Activated CD4-positive, alpha-beta T cell treated with anti-CD3 and anti-CD28 coated beads for 24 hours (primary cell): ENCODE results near the gene CNOT2.

ENCODE experiments used
- DNase-seq, 2 donors: peaks; one replicate each; pipeline ENCODE4 v3.0.0-alpha.2; 2020; ENCODE audit warnings: low read depth in 2 of 2

CNOT2 gene

GRCh38 chr12:70242695-70243509 lies at the start of gene CNOT2:
Gene CNOT2 (plus strand): TSS chr12:70243433. CDS start chr12:70278227, 34,794 bp downstream.
- DNase-seq, result peak; percentile 85 to 86

DNA sequence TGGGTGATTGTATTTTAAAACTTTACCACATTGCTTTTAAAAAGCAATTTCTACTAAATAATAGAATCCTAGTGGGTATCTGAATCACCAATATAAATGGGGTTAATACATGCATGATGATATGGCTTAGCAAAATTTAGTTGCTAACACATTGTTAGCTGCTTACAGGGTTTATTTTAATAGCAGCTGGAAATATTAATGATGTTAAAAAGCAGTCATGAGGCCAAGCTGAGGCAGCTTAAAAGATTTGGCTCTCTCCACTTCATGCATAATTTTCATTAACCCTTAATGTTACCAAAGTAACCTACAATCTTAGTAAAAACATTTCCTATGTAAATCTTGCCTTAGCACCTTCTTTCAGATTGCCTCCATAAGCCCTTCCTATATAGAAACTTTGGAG lies 49.2 kb upstream of the CNOT2 start:
- no peak for DNase-seq

GRCh38 chr12:70196811-70197281 lies 46.4 kb upstream of the CNOT2 start:
- no peak for DNase-seq

GRCh38 chr12:70197345-70197744 lies 45.9 kb upstream of the CNOT2 start:
- DNase-seq, result no peak

DNA sequence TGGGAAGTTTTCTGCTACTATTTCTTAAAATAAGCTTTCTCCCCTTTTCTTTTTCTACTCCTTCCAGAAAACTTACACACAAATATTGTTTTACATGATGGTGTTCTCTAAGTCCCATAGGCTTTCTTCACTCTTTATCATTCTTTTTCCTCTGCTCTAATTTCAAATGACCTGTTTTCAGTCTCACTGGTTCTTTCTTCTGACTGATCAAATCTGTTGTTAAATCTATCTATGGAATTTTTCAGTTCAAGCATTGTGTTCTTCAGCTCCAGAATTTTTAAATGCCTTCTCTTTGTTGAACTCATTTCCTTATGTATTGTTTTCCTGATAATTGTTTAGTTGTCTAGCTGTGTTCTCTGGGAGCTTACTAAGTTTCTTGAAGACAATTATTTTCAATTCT lies 29.5 kb upstream of the CNOT2 start:
- DNase-seq, result no peak

- no peak for DNase-seq
These were observed 28.1 kb upstream of the CNOT2 start for GRCh38 chr12:70214972-70215617.

DNA sequence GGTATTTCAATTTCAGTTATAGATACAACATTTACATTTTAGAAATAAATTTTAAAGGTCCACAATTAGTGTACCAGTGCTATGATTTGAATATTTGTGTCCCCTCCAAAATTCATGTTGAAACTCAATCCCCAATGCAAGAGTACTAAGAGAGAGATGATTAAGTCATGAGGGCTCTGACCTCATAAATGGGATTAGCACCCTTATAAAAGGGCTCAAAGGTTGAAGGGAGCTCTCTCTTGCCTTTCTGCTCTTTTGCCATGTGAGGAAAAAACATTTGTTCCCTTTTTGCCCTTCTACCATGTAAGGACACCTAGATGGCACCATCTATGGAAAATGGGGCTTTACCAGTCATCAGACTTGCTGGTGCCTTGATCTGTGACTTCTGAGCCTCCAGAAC lies 25.8 kb upstream of the CNOT2 start:
- DNase-seq, result no peak

DNA sequence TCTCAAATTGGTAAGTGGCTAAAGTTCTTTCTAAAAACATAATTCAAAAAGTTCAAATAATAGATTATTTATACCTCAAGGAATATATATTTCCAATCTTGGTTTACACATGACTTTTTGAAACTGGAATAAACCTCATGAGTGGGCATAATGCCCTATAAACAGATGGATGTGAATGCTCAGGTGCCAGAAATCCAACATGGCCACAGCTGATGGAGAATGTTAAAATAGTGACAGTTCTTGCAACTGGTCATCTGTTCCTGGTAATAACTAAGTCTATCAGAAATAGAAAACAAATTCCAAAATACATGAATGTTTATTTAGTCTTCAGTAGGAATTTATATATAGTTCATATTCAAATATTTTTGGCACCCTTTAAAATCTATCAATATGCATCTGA lies 21.6 kb upstream of the CNOT2 start:
- no peak for DNase-seq

- DNase-seq, result no peak
These were observed 15.3 kb upstream of the CNOT2 start for GRCh38 chr12:70227911-70228310.

DNA sequence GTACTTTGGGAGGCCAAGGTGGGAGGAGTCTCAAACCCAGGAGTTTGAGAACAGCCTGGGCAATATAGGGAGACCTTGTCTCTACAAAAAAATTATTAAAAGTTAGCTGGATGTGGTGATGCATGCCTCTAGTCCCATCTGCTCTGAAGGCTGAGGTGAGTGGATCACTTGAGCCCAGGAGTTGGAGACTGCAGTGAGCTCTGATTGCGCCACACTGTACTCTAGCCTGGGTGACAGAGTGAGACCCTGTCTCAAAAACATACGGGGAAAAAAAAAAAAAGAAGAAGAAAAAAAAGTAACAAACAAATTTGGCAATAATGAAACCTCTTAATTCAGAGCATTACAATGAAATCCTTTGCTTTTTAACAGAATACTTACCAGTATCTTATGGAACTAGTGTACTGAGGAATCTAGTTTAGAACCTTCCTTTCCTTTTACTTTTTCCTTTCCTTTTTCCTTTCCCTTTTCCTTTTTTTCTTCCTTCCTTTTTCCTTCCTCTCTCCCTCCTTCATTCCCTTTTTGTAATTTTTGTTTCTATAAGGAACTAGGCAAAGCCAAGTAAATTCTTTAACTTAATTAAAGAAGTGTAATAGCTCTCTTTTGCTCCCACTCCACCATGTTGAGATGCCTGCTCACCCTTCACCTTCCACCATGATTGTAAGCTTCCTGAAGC lies 12.2 kb upstream of the CNOT2 start:
- DNase-seq, result no peak

- DNase-seq, result no peak
These were observed 6.2 kb upstream of the CNOT2 start for GRCh38 chr12:70236990-70237389.

- DNase-seq, result no peak
These were observed 2.6 kb upstream of the CNOT2 start for GRCh38 chr12:70240673-70241072.

DNA sequence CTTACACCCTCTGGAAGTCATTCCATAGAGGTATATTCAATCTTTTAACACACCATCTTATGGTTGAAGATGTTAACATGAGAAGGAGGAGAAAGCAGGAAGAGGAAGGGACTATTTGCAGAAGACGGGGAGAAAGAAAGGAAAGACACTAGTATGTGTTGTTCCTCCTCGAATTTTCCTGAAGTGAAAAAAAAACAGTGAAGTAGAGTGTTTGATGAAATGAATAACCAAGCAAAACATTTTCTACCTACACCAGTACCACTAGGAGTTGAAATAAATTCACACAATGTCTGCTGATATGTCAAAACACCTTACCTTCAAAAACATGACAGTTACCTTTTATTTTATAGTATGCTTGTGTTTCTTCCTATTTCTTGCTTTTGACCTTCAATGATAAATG lies 1.4 kb upstream of the CNOT2 start:
- no peak for DNase-seq

DNA sequence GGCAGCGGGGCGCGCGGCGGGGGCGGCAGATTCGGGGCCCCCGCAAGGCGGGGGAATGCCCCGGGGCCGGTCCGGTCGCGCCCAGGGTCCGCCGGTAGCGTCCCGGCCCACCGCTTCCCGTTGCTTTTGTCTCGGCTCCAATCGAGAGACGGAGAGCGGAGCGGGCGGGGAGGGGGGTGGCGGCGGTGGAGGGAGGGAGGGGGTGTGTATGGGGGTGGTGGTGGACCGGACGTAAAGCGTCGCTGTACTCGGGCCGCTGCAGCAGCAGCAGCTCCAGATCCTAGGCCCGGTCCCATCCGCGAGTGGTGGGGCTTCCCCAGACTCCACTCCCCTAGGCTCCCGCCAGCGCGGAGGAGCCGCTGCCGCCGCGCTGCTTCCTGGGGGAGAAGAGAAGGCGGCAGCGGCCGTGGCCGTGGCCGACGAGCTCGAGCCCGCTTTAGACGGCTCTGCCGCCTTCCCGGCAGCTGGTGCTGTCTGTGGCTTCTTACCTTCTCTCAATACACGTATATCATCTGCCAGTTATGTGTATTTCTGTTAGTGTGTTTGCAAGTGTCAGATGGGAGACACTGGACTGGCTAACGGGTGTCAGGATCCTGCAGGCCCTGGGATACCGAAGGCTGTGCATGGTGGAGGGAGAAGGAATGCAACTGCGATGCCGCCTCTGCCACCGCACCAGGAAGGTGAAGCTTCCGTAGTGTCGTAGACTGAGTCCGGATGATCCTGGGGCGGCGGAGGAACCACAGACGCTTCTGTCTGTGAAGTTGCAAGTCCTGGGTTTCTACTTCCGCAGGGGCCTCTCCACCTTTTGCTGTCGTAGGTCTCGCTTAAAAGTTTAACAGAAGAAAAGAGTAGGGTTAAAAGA lies 508 bp downstream of the CNOT2 start:
- DNase-seq, result peak; percentile 48 to 49

GRCh38 chr12:70244409-70244808 lies 1.2 kb downstream of the CNOT2 start:
- DNase-seq, result no peak

- no peak for DNase-seq
These were observed 2.2 kb downstream of the CNOT2 start for GRCh38 chr12:70245458-70245857.

DNA sequence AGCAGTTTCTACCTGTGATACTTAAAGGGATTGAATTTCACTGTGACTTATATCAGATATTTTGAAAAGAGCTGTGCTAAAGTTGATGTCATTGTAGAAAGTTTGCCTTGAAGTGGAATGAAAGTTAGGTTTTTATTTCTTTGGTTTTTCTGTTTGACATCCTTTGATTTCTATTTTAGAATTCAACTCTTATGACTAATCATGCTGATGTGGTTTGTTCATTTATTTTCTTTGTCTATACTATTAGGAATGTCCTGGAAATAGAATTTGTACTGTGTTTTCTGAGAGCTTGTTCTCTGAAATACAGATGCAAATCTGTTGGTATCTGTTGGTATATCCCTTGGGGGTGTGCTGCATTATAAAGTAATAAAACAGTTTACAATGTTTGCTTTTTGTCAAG lies 3.3 kb downstream of the CNOT2 start:
- DNase-seq, result no peak

DNA sequence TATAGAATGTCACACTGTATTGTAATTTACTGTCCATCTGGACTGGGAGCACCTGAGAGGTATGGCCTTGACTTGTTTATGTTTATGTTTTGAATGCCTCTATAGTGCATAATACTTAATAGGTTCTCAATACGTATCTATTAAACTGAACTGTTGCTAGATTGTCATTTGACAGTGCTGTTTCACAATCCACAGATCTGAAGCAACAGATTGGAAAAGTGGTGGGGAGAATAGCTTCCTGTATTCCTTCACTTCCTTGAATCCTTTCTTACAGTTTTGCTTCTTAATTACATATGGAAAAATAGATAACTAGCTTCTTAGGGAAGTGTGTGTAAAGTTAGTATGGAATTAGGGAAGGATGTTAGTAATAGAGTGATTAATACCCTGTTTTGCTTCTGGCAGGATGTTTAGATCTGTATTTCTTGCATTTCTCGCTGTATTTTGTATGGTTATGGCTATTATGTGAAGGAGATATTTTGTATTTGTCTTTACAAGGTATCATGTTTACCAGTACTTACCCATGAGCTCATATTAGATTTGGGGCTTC lies 4.5 kb downstream of the CNOT2 start:
- DNase-seq, result no peak

- no peak for DNase-seq
These were observed 5.6 kb downstream of the CNOT2 start for GRCh38 chr12:70248876-70249275.

DNA sequence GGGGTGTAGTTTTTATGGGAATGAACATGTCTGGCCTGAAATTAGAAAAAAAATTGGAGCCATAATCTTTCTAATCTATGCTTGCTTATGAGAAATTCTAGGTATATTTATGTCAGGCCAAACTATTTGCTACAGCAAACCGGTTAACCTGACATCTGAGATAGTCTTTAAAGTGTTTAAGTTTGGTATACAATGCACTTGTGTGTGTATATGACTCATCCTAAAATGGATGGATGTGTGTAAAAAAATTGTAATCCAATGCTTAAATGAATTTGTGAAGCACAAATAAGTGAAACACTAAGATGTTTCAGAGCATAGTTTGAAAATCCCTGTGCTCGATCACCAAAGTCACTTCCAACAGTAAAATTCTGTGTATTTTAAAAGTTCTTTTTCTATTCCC lies 6.7 kb downstream of the CNOT2 start:
- no peak for DNase-seq

DNA sequence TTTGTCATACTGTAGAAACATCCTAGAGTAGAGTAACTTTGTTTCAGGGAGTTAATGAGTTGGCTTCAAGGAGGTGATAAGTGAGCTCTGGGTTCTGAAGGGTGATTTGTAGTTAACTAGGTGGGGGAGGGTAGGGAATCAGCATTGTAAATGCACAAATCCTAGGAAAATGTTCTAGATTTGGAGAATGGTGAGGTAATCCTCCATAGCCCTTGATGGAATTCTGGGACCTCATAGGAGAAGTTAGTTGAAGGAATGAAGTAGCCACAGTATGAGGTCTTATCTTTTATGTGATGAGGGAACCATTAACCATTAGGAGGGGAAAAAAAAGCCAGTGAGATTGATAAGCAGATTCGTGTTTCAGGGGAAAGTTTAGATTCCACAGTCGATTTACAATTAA lies 8.0 kb downstream of the CNOT2 start:
- no peak for DNase-seq

GRCh38 chr12:70251661-70252060 lies 8.4 kb downstream of the CNOT2 start:
- DNase-seq, result no peak
